ENCODE measurements around the gene TMC6.
"Not testable (repeated sequence)": the region's sequence is repeated elsewhere in the genome, so short reads cannot be mapped to it uniquely, and the experiment has no call there.

Gene TMC6

GRCh38 chr17:78154903-78155811, 26.6 kb upstream of the TMC6 start:
- DNase-seq (ENCODE audit: low read depth in 2 of 2): no peak

GRCh38 chr17:78151514-78152008, 23.0 kb upstream of the TMC6 start:
- no peak for DNase-seq (ENCODE audit: low read depth in 2 of 2)

GRCh38 chr17:78148286-78149016, 19.9 kb upstream of the TMC6 start:
- no peak for DNase-seq (ENCODE audit: low read depth in 2 of 2)

GRCh38 chr17:78147315-78147998, 18.9 kb upstream of the TMC6 start:
- no peak for DNase-seq (ENCODE audit: low read depth in 2 of 2)

GRCh38 chr17:78146881-78147280, 18.3 kb upstream of the TMC6 start:
- DNase-seq (ENCODE audit: low read depth in 2 of 2): no peak

DNA sequence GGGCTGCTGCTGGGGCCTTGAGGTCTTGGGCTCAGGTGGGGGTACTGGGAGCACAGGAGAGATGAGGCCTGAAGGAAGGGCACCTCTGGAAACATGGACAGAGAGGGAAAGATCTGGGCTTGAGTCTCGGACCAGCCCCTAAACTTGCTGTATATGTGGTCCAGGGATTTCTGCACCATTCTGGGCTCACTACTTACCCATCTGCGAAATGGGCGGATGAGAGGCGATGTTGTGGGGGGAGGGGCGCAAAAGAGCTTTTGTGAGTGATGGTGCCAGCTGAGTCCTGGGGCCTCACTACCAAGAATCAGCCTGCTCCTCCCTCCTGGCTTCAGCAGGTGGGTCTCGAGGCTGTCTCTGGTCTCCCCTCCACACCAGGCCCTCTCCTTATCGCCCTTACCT, 17.9 kb upstream of the TMC6 start:
- DNase-seq (ENCODE audit: low read depth in 2 of 2): no peak

DNA sequence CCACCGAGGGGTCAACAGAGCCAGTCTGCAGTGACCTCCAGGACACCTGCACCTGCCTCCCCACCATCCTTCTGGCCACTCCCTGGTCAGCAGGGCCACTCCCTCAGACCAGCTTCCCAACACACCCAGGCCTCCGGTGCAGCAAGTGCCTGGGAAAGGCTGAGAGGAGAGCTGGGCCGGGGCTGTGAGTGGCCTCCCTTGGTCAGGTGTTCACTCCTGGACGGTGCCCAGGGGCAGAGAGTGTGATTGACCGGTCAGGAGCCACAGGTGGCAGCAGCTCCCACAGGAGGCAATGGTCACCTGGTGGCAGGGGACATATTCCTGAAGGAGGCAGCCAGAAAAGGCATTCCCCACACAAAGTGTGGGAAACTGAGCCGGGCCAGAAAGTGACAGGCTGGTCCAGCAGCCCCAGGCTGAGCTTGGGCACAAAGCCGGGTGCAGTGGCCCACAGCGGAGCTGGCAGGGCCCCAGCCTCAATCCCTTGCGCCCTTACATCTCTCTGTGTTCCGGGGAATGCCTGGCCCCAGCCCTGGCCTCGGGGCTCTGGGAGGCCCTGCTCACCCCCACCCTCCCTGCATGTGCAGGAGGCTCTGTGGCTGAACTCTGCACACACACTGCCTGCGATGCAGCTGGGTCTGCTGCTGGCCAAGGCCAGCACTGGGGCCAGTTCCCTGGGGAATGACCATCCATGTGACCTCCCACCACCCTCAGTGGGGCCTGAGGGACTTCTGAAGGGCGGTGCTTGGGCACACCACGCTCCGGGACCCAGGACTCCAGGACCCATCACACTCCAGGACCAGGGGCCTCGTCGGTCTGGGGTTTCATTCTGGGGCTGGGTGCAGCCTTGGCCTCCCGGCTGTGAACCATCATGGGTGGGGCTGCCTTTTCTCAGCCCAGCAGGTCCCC, 16.4 kb upstream of the TMC6 start:
- DNase-seq (ENCODE audit: low read depth in 2 of 2): no peak

- no peak for DNase-seq (ENCODE audit: low read depth in 2 of 2)
These were observed 15.7 kb upstream of the TMC6 start for GRCh38 chr17:78144147-78144719.

DNA sequence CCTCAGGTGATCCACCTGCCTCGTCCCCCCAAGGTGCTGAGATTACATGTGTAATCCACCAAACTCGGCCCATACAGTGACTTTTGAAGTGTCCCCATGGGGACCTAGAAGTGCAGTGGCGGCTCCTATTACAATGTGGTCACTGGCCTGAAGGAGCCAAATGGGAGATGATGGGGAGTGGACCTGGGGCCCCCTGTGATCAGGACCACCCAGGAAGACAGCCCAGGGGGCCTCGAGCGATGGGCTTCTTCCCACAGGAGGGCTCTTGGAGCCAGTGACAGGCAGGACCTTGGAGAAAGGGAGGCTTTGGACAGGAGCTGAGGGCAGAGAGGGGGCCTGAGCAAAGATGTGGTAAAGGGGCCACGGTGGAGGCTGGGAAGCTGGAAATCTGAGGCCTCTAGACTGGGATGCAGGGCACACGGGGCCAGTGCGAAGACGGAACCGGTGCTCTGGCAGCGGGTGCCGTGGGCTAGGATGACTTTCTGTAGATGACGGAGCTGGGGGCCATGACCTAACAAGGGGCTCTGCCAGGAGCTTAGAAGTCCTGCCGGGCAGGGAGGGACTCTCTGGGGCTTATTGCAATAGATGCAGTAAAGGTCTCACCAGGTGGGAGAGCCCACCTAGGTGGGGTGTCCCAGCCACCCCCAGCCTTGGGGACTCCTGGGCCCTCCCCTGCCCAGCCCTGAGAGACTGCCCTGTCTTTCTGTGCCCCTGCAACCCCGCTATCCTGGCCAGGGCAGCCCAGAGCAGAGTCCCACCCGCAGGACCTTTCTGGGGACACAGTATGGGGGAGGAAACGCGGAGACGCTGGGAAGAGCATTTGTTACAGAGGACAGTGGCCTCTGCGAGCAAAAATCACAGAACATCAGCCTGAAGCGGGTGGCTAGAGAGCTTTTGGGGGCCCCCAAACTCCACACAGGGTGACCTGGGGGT, 14.9 kb upstream of the TMC6 start:
- no peak for DNase-seq (ENCODE audit: low read depth in 2 of 2)

GRCh38 chr17:78142119-78142861, 13.7 kb upstream of the TMC6 start:
- DNase-seq (ENCODE audit: low read depth in 2 of 2): no peak

DNA sequence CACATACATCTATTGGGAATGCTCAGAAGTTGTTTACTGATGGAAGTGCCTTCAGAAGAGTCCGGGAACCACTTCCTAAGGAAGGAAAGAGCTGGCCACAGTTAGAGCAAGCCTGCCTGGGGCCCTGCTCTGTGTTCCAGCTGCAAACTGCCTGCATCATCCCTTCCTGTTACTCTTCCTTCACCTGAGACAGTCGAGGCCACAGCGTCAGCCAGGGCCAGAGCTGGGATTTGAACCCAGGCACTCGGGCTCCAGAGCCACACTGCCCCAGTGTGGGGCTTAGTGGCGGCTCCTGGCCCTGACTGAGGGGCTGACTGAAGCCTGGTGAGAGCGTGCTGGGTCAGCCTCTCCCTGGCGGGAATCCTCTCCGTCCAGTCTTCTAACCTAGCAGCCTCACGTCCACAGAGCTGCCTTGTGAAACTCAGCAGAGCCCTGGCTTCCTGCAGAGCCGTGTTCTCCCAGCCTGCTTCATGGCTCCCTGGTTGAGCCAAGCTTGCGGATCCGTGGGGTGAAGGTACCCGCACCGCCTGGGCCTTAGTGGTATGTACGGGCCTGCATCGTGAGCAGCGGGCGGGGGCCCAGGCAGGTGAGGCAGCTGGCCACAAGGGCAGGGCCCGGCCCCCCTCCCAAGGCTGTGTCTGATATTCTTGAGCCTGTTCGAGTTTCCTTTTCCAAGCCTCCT, 13.0 kb upstream of the TMC6 start:
- DNase-seq (ENCODE audit: low read depth in 2 of 2): no peak

DNA sequence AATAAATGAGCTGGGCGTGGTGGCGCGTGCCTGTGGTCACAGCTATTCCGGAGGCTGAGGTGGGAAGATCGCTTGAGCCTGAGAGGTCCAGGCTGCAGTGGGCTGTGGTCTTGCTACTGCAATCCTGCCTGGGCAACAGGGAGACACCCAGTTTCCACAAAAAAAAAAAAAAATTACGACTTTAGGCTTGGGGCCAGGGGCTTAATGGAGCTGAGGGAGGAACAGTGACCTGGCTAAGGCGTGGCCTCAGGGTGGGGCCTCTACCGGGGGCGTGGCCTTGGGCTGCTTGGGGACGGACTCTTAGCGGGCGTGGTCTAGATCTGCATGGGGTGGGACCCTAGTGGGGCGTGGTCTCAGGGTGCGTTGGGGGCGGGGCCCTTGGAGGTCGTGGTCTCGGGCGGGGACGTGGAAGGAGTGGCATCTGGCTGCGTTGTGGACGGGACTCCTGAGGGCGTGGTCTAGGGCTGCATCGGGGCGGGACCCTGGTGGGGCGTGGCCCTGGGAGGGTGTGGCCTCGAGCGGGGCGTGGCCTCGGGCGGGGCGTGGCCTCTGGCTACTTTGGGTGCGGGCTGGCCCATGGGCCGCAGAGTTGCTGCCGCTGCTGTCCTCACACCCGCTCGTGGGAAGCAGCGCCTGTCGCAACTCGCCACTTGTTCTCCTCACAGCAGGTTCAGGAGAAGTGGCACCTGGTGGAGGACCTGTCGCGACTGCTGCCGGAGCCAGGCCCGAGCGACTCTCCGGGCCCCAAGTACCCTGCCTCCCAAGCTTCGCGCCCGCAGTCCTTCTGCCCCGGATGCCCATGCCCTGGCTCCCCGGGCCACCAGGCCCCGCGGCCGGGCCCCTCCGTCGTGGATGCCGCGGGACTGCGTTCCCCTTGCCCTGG, 11.9 kb upstream of the TMC6 start:
- peak; percentile 85 to 96 for DNase-seq (ENCODE audit: low read depth in 2 of 2)

GRCh38 chr17:78139861-78140168, 11.3 kb upstream of the TMC6 start:
- DNase-seq (ENCODE audit: low read depth in 2 of 2): not testable (repeated sequence)

- no peak for DNase-seq (ENCODE audit: low read depth in 2 of 2)
These were observed 9.9 kb upstream of the TMC6 start for GRCh38 chr17:78138204-78139060.

DNA sequence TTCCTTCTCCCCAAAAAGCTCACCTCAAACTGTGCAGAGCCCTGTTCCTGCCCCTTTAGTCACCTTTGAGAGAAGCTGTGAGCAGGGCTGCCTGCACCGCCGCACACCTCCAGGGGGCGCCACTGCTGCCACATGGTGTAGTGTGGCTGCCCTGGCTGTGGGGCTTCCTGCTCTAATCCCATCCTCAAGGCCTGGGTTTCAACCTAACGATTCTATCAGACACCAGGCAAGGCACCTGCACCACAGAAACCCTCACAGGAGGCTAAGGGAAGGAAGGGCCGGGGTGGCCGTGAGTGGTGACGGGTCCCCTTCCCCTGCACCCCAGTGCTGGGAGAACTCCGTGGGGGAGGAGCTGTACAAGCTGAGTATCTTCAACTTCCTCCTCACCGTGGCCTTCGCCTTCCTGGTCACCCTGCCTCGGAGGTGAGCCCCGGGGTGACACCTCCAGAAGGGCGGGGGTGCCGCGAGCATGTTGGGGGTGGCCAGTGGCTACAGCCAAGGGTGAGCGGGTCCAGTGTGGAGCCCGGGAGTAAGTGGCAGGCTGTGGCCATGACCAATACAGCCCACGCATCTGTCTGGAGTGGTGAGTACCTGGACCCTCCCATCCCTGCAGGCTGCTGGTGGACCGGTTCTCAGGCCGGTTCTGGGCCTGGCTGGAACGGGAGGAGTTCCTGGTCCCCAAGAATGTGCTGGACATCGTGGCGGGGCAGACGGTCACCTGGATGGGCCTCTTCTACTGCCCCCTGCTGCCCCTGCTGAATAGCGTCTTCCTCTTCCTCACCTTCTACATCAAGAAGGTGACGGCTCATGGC, 9.0 kb upstream of the TMC6 start:
- no peak for DNase-seq (ENCODE audit: low read depth in 2 of 2)
